A673 (cell line): ENCODE data around the gene NTNG1. TPM values are rescaled to one million over a fixed set of nuclear protein-coding genes. Genes with fewer than 3 reads are reported as not detected.

ENCODE experiments used
- BruUV-seq: library from RNA; stranded (reverse); fragments of 400-500 nt; replicated peaks from 2 replicates; lab custom pipeline; 2021; lab: Mats Ljungman, UMichigan
- CTCF ChIA-PET: fragments of 300-600 bp; sonication (Branson Sonifier 250); formaldehyde crosslinking; loops from one replicate; lab custom pipeline; 2022; ENCODE audit warnings: antibody characterized with exemption; lab: Charles Lee
- POLR2A ChIA-PET: fragments of 300-600 bp; sonication (Branson Sonifier 250); formaldehyde crosslinking; loops from one replicate; lab custom pipeline; 2022; ENCODE audit warnings: antibody characterized with exemption; ENCODE audit not compliant: low non-redundant PET; lab: Charles Lee
- DNase-seq: peaks from one replicate; pipeline ENCODE4 v3.0.0-alpha.2; 2015; ENCODE audit warnings: low spot score
- H3K27ac ChIP-seq: fragments of 200-600 bp; sonication (generic); 2 replicates; pipeline ENCODE4 v1.5.1; 2016; ENCODE audit warnings: mixed run types, low read depth, mild to moderate bottlenecking, mixed read lengths, antibody characterized with exemption, low read length; ENCODE audit not compliant: poor library complexity, severe bottlenecking
- H3K27me3 ChIP-seq: fragments of 200-600 bp; sonication (generic); replicated peaks from 2 replicates; pipeline ENCODE4 v1.6.1; 2017; ENCODE audit warnings: mixed run types, low read depth, mild to moderate bottlenecking, mixed read lengths, antibody characterized with exemption, low read length; ENCODE audit not compliant: insufficient read depth, poor library complexity
- H3K36me3 ChIP-seq: fragments of 200-600 bp; sonication (generic); 2 replicates; pipeline ENCODE4 v1.6.1; 2016; ENCODE audit warnings: mixed run types, mild to moderate bottlenecking, mixed read lengths, antibody characterized with exemption, low read length; ENCODE audit not compliant: insufficient read depth, poor library complexity, severe bottlenecking
- H3K4me1 ChIP-seq: fragments of 200-600 bp; sonication (generic); 2 replicates; pipeline ENCODE4 v1.6.1; 2017; ENCODE audit warnings: mixed run types, mild to moderate bottlenecking, mixed read lengths, antibody characterized with exemption, low read length; ENCODE audit not compliant: insufficient read depth, poor library complexity, severe bottlenecking
- H3K4me3 ChIP-seq: fragments of 200-600 bp; sonication (generic); 2 replicates; pipeline ENCODE4 v1.5.1; 2016; ENCODE audit warnings: low read depth, mixed run types, mild to moderate bottlenecking, mixed read lengths, low read length; ENCODE audit not compliant: poor library complexity, severe bottlenecking
- H3K9me3 ChIP-seq: fragments of 200-600 bp; sonication (generic); 2 replicates; pipeline ENCODE4 v1.6.1; 2016; ENCODE audit warnings: mixed run types, low read depth, mild to moderate bottlenecking, mixed read lengths, antibody characterized with exemption, low read length; ENCODE audit not compliant: poor library complexity, severe bottlenecking
- EZH2 ChIP-seq: fragments of 200-600 bp; sonication (generic); IDR thresholded peaks from 2 replicates; pipeline ENCODE4 v1.6.1; 2017; ENCODE audit warnings: borderline replicate concordance, low read depth, mild to moderate bottlenecking, mixed read lengths, antibody characterized with exemption, low read length; ENCODE audit not compliant: poor library complexity, severe bottlenecking
- intact Hi-C: fragments of 100-400 bp; cut with micrococcal nuclease; formaldehyde crosslinking; loops from one replicate; pipeline ENCODE4 v1.10.0; 2022; ENCODE audit not compliant: unreplicated experiment
- total RNA-seq: library from RNA; stranded (reverse); gene quantifications from 2 replicates; pipeline ENCODE4 v1.2.3, GENCODE V29; 2021
- TF ChIP-seq, protein P1 (sequence below): fragments of 300-800, 200-600 bp; sonication (generic); conservative IDR thresholded peaks from 2 replicates; pipeline ENCODE4 v1.5.1; 2017; ENCODE audit warnings: low read depth, mild to moderate bottlenecking, antibody characterized with exemption, low read length, moderate library complexity, mixed read lengths

Gene NTNG1
- total RNA-seq, 1 experiment from 2014 or later, result 91.5 TPM

DNA sequence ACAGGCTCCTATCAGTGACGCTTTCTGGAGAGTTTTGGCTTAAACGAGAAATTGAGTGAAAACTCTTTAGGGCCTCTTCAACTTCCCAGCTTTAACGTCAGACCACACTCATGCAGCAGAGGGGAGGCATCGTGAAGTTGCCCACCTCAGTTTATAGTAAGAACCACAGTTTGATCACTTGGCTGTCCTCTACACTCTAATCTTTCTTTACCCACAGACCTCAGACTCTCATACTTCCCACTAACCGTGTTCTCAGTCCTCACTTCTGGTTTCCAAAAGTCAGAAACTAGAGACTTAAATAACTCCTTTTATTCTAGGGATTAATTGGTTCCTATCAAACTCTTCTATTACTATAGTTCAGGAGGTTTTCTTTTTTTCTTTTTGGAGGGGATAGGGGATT, 302.2 kb downstream of the NTNG1 start:
- CTCF ChIA-PET, result no interaction called here
- Histone ChIP-seq H3K9me3 (no peaks in the 10 kb centered on the region), H3K27ac (no peak overlapping the region), H3K4me3 (no peak overlapping the region), H3K27me3 (no peaks in the 10 kb centered on the region), H3K36me3 (no peaks in the 10 kb centered on the region), H3K4me1 (peaks cover 15% of the 10 kb centered on the region)
- no TSS peak for BruUV-seq
- TF ChIP-seq, protein P1, sequence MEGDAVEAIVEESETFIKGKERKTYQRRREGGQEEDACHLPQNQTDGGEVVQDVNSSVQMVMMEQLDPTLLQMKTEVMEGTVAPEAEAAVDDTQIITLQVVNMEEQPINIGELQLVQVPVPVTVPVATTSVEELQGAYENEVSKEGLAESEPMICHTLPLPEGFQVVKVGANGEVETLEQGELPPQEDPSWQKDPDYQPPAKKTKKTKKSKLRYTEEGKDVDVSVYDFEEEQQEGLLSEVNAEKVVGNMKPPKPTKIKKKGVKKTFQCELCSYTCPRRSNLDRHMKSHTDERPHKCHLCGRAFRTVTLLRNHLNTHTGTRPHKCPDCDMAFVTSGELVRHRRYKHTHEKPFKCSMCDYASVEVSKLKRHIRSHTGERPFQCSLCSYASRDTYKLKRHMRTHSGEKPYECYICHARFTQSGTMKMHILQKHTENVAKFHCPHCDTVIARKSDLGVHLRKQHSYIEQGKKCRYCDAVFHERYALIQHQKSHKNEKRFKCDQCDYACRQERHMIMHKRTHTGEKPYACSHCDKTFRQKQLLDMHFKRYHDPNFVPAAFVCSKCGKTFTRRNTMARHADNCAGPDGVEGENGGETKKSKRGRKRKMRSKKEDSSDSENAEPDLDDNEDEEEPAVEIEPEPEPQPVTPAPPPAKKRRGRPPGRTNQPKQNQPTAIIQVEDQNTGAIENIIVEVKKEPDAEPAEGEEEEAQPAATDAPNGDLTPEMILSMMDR, result no peak
- TF ChIP-seq EZH2, result no peak
- intact Hi-C loops, result no loop called here
- DNase-seq, result no peak
- POLR2A ChIA-PET, result no interaction called here

DNA sequence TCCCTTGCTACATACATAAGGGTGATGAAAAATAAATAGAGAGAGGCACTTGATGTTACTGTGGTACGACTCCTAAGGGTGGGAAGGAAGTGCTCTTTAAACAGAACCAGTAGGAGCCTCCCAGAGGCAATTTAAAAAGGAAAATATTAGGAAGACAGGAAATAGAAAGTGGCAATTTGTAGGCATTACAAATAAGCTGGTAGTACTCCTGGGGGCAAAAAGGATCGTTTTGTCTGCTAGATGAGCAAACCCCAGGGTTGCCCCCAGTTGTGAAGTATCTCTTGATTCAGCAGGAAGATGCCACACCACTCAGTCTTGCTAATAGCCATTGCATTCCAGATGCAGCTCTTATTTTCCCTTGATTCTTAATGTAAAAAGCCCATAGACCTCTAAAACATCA, 303.0 kb downstream of the NTNG1 start:
- no peak for TF ChIP-seq EZH2
- TF ChIP-seq, protein P1, result no peak
- ChIA-PET POLR2A (no interaction called here), CTCF (no interaction called here)
- no peak for DNase-seq
- Histone ChIP-seq H3K4me3 (no peak overlapping the region), H3K27ac (no peak overlapping the region), H3K36me3 (no peaks in the 10 kb centered on the region), H3K4me1 (peaks cover 15% of the 10 kb centered on the region), H3K27me3 (no peaks in the 10 kb centered on the region), H3K9me3 (no peaks in the 10 kb centered on the region)
- intact Hi-C loops, result no loop called here
- BruUV-seq, result no TSS peak

DNA sequence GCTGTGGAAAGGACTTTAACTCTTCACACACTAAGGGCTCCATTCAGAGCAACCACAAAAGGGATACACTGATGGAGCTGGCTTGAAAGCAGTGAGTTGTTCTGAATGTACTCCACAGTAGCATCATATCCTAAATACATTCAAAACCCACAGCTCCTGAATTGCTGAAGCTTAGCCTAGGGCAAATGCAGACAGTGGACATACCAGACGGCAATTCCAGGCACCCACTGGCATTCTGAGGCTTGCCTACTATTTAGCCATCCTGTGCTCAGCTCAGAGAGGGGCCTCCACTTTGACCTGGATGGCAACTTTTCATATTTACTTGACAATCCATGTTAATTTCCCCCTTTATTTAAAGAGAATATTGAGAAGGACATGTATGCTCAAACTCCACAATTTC, 303.5 kb downstream of the NTNG1 start:
- no peak overlapping the region for H3K4me3 ChIP-seq
- no peaks in the 10 kb centered on the region for H3K36me3 ChIP-seq
- TF ChIP-seq, protein P1, result no peak
- no peak for TF ChIP-seq EZH2
- ChIA-PET POLR2A (no interaction called here), CTCF (no interaction called here)
- H3K4me1 ChIP-seq, result peaks cover 15% of the 10 kb centered on the region
- intact Hi-C loops, result no loop called here
- BruUV-seq, result no TSS peak
- no peaks in the 10 kb centered on the region for H3K9me3 ChIP-seq
- H3K27ac ChIP-seq, result no peak overlapping the region
- DNase-seq, result no peak
- H3K27me3 ChIP-seq, result no peaks in the 10 kb centered on the region
